HG03469 (cell line): ENCODE results near the gene ZBP1.

Source experiments
- ATAC-seq: cut with Tn5 transposase; IDR thresholded peaks from one replicate; pipeline ENCODE4 v1.9.1; 2021; ENCODE audit warnings: mild to moderate bottlenecking, moderate library complexity, moderate number of reproducible peaks; ENCODE audit not compliant: unreplicated experiment

ZBP1 gene

GRCh38 chr20:57588596-57588995, 31.6 kb downstream of the ZBP1 start:
- no peak for ATAC-seq

GRCh38 chr20:57587989-57588377, 32.2 kb downstream of the ZBP1 start:
- ATAC-seq: no peak

DNA sequence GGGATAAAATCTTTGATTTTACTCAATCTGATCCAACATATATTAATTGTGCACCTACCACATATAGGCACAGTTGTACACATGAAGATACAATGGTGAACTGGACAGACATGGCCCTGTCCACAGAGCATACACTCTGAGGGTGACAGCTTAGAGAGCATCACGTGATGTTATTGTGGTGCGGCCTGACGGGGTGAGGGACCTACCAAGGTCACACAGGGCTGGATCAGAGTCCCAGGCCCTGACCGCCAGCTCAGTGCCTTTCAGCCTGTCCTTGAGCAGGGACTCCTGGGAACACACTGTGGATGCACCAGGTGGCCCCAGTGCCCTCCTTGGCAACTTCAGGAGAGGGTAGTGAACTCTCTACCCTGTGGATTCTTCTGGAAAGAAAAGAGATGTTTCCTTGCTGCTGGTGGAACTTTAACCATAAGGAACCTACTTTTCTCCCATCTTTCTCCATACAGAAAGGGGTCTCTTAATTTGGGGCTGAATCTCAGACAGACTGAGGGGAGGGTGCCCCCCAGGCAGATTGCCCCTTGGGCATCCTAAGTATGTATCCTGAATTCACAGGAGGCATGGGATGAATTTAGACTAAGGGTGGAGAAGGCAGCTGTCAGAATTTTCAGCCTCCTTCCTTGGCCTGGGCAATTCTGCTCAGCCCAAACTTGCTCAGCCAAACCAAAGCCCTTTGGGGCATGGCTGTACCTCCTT, 32.8 kb downstream of the ZBP1 start:
- ATAC-seq: no peak

DNA sequence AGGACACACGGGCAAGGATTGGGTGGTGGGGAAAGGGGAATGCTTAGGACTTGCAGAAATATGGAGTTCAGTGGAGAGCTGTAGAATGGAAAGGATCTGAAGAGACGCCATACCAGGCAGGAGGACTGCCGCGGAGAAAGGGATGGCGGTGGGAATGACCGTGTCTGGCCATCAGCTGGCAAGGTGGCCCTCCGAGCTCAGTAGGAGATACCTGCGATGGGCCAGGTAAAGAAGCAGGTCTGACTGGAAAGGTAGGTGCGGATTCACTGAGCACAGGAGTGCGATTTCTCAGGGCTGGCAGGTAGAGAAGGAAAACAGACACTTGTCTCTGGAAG, 33.3 kb downstream of the ZBP1 start:
- no peak for ATAC-seq

DNA sequence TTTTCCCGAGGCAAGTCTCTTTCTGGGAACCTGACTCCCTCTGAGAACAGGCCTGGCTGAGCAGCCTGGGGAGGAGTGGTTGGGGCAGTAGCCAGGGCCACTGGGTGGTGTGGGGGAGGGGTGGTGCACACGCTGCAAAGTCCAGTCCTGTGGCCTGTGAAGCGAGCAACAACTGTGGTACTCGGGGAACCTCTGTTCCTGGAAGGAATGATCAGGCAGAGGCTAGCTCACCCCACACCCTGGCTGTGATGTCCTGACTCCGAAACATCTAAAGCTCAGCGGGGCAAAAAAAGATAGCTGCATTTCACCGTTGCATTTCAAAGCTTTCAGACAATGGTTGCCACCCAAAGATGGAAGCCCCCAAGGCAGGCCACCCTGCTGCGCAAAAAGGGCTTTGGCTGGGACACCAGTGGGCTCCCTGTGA, 33.8 kb downstream of the ZBP1 start:
- ATAC-seq: no peak

GRCh38 chr20:57585466-57586213, 34.6 kb downstream of the ZBP1 start:
- ATAC-seq: no peak

DNA sequence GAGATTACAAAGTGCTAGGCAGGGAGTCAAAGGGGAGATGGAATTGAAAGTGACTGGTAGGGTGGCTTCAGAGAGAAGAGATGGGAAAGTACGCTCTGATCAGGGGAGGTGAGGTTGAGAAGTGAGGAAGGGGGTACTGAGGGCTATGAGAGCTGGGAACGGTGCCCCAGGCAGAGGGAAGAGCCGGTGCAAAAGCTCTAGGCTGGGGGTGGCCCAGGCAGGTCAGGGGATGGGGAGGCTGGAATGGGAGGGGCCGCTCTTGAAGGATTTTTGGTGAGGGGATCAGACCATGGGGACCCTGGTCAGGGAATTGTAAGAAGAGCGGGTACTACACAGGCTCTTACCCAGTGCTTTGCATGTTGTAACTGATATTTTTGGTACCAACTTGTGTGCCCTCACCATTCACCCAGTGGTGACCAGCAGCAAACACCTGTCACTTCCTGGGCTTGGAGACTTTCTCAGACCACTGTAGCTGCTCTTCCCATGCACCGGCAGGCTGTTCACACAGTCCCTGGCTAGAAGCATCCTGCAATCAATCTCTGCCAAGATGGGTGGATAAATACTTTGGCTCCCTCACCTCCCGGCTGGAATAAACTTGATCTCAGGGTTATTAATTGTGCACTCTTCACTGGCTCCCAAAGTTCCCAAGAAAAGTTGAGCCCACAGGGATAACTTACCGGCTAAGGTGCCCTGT, 35.3 kb downstream of the ZBP1 start:
- ATAC-seq: no peak

DNA sequence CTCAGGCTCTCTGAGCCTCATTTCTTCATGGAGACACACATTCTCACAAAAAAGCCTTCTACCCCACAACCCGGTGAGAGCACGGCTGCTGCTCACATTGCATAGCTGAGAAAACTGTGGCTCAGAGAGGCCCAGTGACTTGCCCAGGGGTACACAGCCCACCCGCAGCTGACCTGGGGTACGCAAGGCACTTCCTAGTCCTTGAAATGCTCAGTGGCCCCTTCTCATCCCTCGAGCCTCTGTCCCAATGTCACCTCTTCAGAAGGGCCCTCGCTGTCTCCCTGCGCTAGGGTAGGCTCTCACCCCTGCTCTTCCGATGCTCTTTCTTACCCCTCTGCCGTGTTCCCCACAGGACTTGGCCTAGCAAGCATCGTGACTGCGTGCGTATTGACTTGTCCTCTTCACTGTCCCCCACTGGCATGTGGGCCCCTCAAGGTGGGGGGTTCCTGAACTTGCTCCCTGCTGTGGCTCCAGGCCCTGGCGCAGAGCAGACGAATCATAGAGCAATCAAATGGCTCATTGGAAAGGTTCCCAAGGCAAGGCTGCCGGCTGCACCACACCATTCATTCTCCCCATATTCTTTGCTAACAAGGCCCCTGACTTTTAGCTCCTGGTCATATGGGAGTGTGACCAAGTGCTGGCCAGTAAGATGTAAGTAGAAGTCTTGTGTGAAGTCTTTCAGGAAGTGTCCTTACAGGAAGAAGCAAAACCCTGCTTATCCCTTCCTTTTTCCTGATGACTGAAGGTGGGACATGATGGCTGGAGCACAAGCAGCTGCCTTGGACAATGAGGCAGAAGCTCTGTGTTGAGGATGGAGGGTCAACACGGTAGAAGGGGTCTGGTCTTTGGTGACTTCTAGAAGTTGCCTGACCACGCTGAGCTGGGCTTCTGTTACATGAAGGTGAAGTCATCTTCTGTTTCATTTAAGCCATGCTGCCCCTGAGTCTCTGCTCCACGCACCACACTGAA, 36.7 kb downstream of the ZBP1 start:
- ATAC-seq: no peak

GRCh38 chr20:57582432-57583288, 37.6 kb downstream of the ZBP1 start:
- ATAC-seq: no peak

DNA sequence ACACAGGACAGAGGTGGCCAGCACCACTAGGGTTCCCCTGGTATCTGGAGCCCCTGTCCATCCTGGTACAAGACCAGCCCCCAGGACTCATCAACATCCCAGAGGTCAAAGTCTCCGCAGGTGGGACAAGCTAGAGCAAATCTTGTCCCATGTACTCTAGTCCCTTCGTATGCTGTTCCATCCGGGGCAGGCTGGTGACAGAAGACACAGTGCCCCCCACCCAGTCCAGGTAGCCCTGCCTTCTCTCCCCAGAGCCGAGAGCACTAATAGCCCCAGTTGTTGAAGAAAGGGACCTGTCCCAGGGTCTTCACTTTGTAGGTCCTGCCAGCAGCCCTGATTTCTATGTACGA, 38.2 kb downstream of the ZBP1 start:
- ATAC-seq: no peak

DNA sequence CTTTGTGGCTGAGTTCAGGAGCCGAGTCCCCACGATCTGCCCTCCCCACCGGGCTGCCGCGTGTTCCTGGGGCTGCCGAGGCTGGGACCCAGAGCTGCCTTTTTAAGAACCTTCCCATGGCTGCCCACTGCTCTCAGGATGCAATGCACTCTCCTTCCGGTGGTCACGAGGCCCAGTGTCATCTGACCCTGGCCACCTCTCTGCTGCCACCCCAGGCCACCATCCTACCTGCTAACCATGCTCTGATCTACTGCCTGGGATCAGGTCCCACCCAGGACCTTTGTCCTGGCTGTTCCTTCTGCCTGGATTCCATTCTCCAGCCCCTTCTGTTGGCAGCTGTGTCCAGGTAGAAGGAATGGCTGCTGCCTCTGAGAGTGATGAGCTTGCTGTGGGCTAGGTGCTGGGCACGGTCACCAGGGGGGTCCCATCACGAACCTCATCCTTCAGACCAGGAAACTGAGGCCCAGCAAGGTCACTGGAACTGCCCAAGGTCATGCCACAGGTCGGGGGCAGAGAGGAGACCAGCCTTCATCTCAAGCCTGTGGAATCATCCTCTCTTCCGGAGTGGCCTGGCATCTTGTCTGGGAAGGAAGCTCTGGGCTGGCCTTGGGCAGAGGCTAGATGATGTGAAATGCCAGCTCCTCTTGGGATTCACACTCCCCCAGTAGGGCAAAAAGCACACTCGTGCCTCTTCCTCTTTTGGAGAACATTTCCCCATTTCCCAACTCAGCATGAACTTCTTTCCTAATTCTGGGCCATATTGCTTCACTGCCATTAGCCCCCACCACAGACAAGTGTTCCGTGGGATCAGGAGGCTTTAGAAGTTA, 38.8 kb downstream of the ZBP1 start:
- no peak for ATAC-seq

DNA sequence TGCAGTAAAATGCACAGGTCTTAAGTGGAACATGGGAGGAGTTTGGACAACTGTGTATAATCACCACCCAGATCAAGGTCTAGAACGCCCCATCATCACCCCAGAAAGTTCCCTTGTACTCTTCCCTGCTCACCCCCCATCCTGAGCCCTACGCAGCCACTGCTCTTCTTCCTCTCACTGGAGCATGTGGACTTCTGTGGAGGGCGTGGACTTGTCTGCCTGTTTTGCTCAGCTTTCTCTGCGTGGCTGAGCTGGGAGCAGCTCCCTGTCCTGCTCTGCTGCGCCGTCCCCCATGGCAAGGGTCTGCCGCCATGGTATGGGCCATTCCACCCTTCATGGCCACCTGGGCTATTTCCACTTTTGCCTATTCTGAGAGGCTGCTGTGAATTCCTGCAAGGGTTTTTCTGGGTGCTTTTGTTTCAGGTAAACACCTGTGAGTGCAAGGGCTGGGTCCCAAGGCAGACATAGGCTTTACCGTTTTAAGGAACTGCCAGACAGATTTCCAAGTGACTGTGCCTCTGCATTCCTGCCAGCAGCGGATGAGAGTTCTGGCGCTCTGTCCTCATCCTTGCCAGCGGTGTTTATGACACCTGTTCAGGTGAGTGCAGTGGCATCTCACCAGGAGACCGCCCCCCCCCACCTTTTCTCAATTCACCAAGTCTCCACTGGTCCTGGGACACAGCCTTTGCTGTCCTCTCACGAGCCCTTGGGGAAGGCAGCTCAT, 39.6 kb downstream of the ZBP1 start:
- ATAC-seq: no peak

- no peak for ATAC-seq
These were observed 40.3 kb downstream of the ZBP1 start for GRCh38 chr20:57579898-57580447.

DNA sequence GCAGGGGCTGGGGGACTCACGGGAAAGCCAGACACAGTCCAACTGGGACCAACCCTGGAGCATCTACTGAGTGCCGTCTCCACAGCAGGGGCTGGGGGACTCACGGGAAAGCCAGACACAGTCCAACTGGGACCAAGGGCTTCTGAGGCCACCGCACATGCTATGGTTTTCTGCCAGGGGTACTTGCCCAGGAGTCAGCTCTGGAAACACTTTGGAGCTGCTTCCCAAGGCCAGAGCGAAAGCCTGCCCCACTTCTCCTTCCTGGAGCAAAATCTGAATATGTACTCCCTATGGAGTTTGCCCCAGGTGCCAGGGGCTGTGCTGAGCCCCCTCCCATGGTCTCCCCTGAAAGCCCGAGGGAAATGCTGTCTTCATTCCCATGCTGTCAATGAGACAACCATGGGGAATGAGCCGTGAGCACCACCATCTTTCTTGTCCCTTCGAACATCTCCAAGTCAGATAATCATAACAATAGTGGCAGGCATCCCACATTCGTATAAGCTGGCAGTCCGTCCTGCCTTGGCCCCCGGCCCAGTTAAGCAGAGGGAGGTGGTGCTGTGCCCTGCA, 40.8 kb downstream of the ZBP1 start:
- ATAC-seq: no peak

DNA sequence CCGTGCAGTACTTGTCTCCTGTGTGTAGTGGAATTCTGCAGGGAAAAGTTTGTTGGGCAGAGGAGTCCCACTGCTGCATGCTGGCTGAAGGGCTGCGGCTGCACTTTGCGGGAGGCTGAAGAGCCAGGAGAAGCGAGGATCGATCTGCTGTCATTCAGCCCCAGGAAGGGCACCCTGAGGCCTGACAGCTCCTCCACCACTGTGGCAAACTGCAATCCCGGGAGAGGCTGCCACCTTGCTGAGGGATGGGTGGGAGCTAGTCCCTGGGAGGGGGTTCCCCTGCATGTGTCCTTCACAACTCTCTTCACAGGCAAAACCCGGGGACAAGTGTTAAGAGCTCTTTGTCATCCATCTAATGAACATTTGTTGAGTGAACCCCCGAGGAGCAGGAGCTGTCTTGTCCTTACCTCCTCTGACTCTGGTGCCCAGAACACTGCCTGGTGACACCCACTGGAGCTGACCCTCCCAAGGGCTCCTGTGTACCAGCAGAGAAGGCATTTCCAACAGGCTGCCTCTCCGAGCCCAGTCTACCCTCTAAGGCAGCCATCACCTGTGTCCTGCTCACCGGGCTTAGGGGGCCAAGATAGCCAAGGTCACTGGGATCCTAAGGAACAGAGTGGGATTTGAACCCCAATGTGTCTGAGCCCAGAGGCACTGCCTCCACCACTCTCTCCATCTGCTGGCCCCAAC, 41.6 kb downstream of the ZBP1 start:
- ATAC-seq: no peak

DNA sequence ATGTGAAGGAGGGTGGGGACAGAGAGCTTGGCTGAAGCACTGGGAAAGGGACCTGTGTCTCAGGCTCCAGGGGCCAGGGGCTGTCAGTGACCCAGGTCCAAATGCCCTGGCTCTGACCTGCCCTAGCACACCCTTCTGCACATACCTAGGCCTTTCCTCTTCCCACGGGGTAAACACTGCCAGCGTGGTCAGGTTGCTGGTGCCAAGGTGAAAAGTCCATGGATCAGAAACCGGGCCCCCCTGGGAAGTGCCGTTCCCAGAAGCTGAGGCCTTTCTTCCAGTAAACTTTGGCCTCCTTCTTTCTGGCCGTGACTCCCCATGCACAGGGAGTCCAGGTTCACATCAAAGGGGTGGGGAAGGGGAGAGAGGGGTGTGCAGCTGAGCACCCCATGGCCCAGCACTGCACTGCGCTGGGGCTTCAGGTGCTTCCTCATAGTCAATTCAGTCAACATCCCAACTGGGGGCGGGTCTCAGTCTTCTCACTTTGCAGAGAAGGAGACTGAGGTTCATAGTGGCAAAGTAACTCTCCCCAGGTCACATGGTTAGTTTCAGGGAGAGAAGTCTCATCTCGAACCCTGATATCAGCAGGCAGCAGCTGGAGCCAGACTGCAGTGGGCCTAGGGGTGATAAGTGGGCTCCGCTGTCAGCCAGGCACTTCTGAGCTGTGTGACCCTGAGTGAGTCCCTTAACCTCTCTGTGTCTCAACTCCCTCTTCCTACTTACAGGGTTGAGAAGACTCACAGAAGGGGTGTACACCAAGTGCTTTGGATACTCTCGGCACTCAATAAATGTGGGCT, 42.3 kb downstream of the ZBP1 start:
- no peak for ATAC-seq
